Measurements from ENCODE around the gene SPRED1.

DNA sequence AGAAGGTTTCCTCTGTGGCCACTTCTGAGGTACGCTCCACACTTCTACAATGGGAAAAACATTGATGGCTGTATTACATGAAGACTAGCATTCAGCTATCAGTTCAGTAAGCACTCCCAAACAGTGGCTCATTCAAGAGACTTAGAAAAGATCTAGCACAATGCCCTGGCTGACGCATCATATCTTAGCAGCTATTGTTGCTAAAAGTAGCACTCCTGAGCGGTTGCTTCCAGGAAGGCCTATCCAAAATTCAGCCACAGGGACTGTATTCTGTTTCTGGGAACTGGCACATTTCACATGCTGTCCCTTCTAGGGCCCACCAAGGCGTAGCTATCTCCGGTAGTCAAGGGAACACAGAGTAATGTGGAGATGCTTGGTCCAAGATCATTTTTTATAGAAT, 21.2 kb upstream of the SPRED1 start:
- TF ChIP-seq POLR2A (IDR thresholded peaks at IDR 0.05; ENCODE audit: low read length) (no peak), GATA1 (IDR thresholded peaks at IDR 0.05; ENCODE audit: low read depth, low read length) (no peak)

All from erythroblast (primary cell).